ENCODE results near the gene FGF9.
A peak's percentile ranks its signal among the peaks of the same experiment; 100 is the strongest.

FGF9 gene

GRCh38 chr13:21748166-21748565 lies 77.3 kb downstream of the FGF9 start:
- Histone ChIP-seq H3K27me3 (ENCODE audit: control insufficient read depth in 1 of 2, insufficient read depth in 1 of 2, low read length in 2 of 2) (peaks cover 0 to 2% of the 10 kb centered on the region in 2 experiments), H4K8ac (ENCODE audit: low read length) (no peak overlapping the region), H3K79me1 (replicated peaks; ENCODE audit: low read length, poor library complexity, severe bottlenecking) (no peaks in the 10 kb centered on the region), H2BK120ac (ENCODE audit: low read depth, low read length) (no peak overlapping the region), H2BK15ac (ENCODE audit: low read depth, poor library complexity, severe bottlenecking) (no peak overlapping the region), H3K14ac (ENCODE audit: low read length in 2 of 2) (no peak overlapping the region), H3K4me3 (ENCODE audit: insufficient read depth in 1 of 2, low read depth in 1 of 2, low read length in 2 of 2) (no peak overlapping the region), H2AFZ (ENCODE audit: low read depth, low read length) (no peak overlapping the region), H4K91ac (ENCODE audit: low read length) (no peak overlapping the region), H3K23ac (ENCODE audit: low read length in 2 of 2) (no peak overlapping the region), H2BK5ac (ENCODE audit: low read depth, low read length, poor library complexity, severe bottlenecking) (no peak overlapping the region), H2BK12ac (ENCODE audit: low read length in 2 of 2) (no peak overlapping the region), H3K4me2 (ENCODE audit: low read length, poor library complexity, severe bottlenecking) (no peak overlapping the region), H2AK5ac (ENCODE audit: low read length, severe bottlenecking) (peak overlapping the region; percentile 7), H3K9me3 (ENCODE audit: control insufficient read depth, low read length) (no peaks in the 10 kb centered on the region), H3K36me3 (ENCODE audit: control insufficient read depth in 1 of 2, insufficient read depth in 2 of 2, low read depth in 1 of 2, low read length in 2 of 2) (no peaks in the 10 kb centered on the region), H3K9ac (ENCODE audit: low read length) (no peak overlapping the region), H3K4me1 (ENCODE audit: control insufficient read depth, insufficient read depth, low read depth, low read length) (peaks cover 4% of the 10 kb centered on the region), H3K27ac (ENCODE audit: low read length, poor library complexity, severe bottlenecking) (peak overlapping the region; percentile 93), H3K4ac (ENCODE audit: low read depth in 1 of 2, low read length in 2 of 2) (no peak overlapping the region), H3K18ac (ENCODE audit: low read depth in 1 of 2, low read length in 2 of 2) (no peak overlapping the region)
- DNase-seq, result no peak
- 100% methylated on average over 1 of the region's 1 CpG for WGBS

DNA sequence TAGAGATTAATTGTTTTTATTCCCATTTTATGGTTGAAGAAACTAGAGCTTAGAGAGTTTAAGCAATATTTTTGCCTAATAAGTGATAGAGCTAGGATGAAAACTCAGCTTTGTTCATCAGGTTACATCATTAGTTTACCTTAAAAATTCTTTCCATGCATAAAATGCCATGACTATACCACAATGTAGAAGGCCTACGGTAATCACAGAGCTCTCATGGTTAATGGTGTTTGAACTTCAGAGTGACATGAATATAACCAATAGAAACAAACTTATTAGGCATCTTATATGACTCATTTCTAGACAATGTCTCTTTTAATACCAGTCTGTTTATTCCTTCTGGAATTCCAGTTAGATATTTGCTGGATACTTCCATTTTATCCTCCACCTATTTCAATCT lies 78.5 kb downstream of the FGF9 start:
- Histone ChIP-seq H2AK5ac (ENCODE audit: low read length, severe bottlenecking) (no peak overlapping the region), H3K27me3 (ENCODE audit: control insufficient read depth in 1 of 2, insufficient read depth in 1 of 2, low read length in 2 of 2) (peaks cover 0 to 2% of the 10 kb centered on the region in 2 experiments), H3K23ac (ENCODE audit: low read length in 2 of 2) (no peak overlapping the region), H3K4me1 (ENCODE audit: control insufficient read depth, insufficient read depth, low read depth, low read length) (peaks cover 4% of the 10 kb centered on the region), H2BK12ac (ENCODE audit: low read length in 2 of 2) (no peak overlapping the region), H3K4me3 (ENCODE audit: insufficient read depth in 1 of 2, low read depth in 1 of 2, low read length in 2 of 2) (no peak overlapping the region), H3K9me3 (ENCODE audit: control insufficient read depth, low read length) (no peaks in the 10 kb centered on the region), H3K4ac (ENCODE audit: low read depth in 1 of 2, low read length in 2 of 2) (no peak overlapping the region), H3K36me3 (ENCODE audit: control insufficient read depth in 1 of 2, insufficient read depth in 2 of 2, low read depth in 1 of 2, low read length in 2 of 2) (no peaks in the 10 kb centered on the region), H2BK5ac (ENCODE audit: low read depth, low read length, poor library complexity, severe bottlenecking) (no peak overlapping the region), H4K91ac (ENCODE audit: low read length) (no peak overlapping the region), H2AFZ (ENCODE audit: low read depth, low read length) (no peak overlapping the region), H3K27ac (ENCODE audit: low read length, poor library complexity, severe bottlenecking) (peak overlapping the region; percentile 93), H3K79me1 (replicated peaks; ENCODE audit: low read length, poor library complexity, severe bottlenecking) (no peaks in the 10 kb centered on the region), H3K18ac (ENCODE audit: low read depth in 1 of 2, low read length in 2 of 2) (no peak overlapping the region), H2BK120ac (ENCODE audit: low read depth, low read length) (no peak overlapping the region), H3K14ac (ENCODE audit: low read length in 2 of 2) (no peak overlapping the region), H2BK15ac (ENCODE audit: low read depth, poor library complexity, severe bottlenecking) (no peak overlapping the region), H3K9ac (ENCODE audit: low read length) (no peak overlapping the region), H3K4me2 (ENCODE audit: low read length, poor library complexity, severe bottlenecking) (no peak overlapping the region), H4K8ac (ENCODE audit: low read length) (no peak overlapping the region)
- peak; percentile 62 for DNase-seq
- no CpG with 5 or more reads among the region's 1 CpG for WGBS

DNA sequence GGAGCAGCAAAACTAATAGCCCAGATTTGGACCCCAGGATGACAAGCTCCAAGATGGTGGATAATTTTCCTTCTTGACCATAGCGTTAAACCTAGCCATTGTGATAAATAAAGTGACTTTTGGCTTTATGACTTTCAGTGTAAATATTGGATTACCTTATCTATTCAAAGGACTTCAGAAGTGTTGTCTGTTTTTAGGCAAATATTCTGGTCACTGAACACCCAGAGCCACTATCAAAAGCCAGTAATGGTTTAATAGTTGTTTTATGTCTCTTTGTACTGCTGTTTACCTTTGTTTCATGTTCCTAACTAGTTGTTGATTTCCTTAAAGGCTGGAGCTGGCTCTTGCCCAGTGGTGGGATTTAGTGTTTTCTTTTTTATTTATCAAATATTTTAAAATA lies 81.6 kb downstream of the FGF9 start:
- Histone ChIP-seq H2AK5ac (ENCODE audit: low read length, severe bottlenecking) (no peak overlapping the region), H3K4ac (ENCODE audit: low read depth in 1 of 2, low read length in 2 of 2) (no peak overlapping the region), H3K4me2 (ENCODE audit: low read length, poor library complexity, severe bottlenecking) (no peak overlapping the region), H3K79me1 (replicated peaks; ENCODE audit: low read length, poor library complexity, severe bottlenecking) (no peaks in the 10 kb centered on the region), H3K9me3 (ENCODE audit: control insufficient read depth, low read length) (no peaks in the 10 kb centered on the region), H3K18ac (ENCODE audit: low read depth in 1 of 2, low read length in 2 of 2) (no peak overlapping the region), H3K27ac (ENCODE audit: low read length, poor library complexity, severe bottlenecking) (no peak overlapping the region), H3K23ac (ENCODE audit: low read length in 2 of 2) (no peak overlapping the region), H2BK5ac (ENCODE audit: low read depth, low read length, poor library complexity, severe bottlenecking) (no peak overlapping the region), H3K4me1 (ENCODE audit: control insufficient read depth, insufficient read depth, low read depth, low read length) (peaks cover 8% of the 10 kb centered on the region), H2BK120ac (ENCODE audit: low read depth, low read length) (no peak overlapping the region), H2BK15ac (ENCODE audit: low read depth, poor library complexity, severe bottlenecking) (no peak overlapping the region), H4K91ac (ENCODE audit: low read length) (no peak overlapping the region), H4K8ac (ENCODE audit: low read length) (no peak overlapping the region), H3K9ac (ENCODE audit: low read length) (no peak overlapping the region), H2BK12ac (ENCODE audit: low read length in 2 of 2) (no peak overlapping the region), H3K36me3 (ENCODE audit: control insufficient read depth in 1 of 2, insufficient read depth in 2 of 2, low read depth in 1 of 2, low read length in 2 of 2) (no peaks in the 10 kb centered on the region), H3K14ac (ENCODE audit: low read length in 2 of 2) (no peak overlapping the region), H3K4me3 (ENCODE audit: insufficient read depth in 1 of 2, low read depth in 1 of 2, low read length in 2 of 2) (no peak overlapping the region), H3K27me3 (ENCODE audit: control insufficient read depth in 1 of 2, insufficient read depth in 1 of 2, low read length in 2 of 2) (no peaks in the 10 kb centered on the region), H2AFZ (ENCODE audit: low read depth, low read length) (no peak overlapping the region)
- 80% methylated on average over 1 of the region's 1 CpG for WGBS
- DNase-seq, result no peak

DNA sequence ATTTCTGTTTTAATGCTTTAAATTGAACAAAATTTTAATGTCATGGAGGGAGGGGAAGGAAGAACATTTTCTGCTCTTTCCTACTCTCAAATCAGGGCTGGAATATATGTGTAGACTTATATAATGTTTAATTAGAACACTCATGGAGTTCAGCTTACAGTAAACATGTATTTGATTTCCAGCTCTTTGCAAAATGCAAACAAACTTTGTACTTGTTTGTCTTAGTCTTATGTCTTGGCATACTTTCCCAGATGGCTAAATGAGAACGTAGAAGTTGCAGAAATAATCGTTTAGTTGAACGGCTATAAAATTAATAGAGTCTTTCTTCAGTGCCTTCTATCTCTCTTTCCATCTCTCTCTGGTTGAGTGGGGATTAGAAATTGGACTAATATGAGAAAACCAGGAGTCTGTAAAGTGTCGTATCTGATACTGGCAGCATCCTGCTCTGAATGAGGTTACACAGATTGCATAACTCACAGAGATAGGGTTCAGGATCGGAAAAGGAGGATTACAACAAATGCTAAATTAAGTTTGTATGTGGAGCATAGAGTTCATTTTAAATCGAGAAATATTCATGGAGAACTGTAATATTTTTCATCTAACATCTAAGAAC lies 82.3 kb downstream of the FGF9 start:
- no peak overlapping the region for H4K91ac ChIP-seq (ENCODE audit: low read length)
- no peak overlapping the region for H2BK12ac ChIP-seq (ENCODE audit: low read length in 2 of 2)
- H4K8ac ChIP-seq (ENCODE audit: low read length), result no peak overlapping the region
- H3K4me3 ChIP-seq (ENCODE audit: insufficient read depth in 1 of 2, low read depth in 1 of 2, low read length in 2 of 2), result no peak overlapping the region
- H3K14ac ChIP-seq (ENCODE audit: low read length in 2 of 2), result no peak overlapping the region
- H3K4ac ChIP-seq (ENCODE audit: low read depth in 1 of 2, low read length in 2 of 2), result no peak overlapping the region
- no peak overlapping the region for H3K4me2 ChIP-seq (ENCODE audit: low read length, poor library complexity, severe bottlenecking)
- no peak overlapping the region for H2BK5ac ChIP-seq (ENCODE audit: low read depth, low read length, poor library complexity, severe bottlenecking)
- no peaks in the 10 kb centered on the region for H3K79me1 ChIP-seq (replicated peaks; ENCODE audit: low read length, poor library complexity, severe bottlenecking)
- H2AK5ac ChIP-seq (ENCODE audit: low read length, severe bottlenecking), result no peak overlapping the region
- H3K4me1 ChIP-seq (ENCODE audit: control insufficient read depth, insufficient read depth, low read depth, low read length), result peaks cover 7% of the 10 kb centered on the region
- H3K27me3 ChIP-seq (ENCODE audit: control insufficient read depth in 1 of 2, insufficient read depth in 1 of 2, low read length in 2 of 2), result no peaks in the 10 kb centered on the region
- H3K27ac ChIP-seq (ENCODE audit: low read length, poor library complexity, severe bottlenecking), result no peak overlapping the region
- H3K9ac ChIP-seq (ENCODE audit: low read length), result no peak overlapping the region
- H3K36me3 ChIP-seq (ENCODE audit: control insufficient read depth in 1 of 2, insufficient read depth in 2 of 2, low read depth in 1 of 2, low read length in 2 of 2), result no peaks in the 10 kb centered on the region
- no peak overlapping the region for H2BK15ac ChIP-seq (ENCODE audit: low read depth, poor library complexity, severe bottlenecking)
- DNase-seq, result no peak
- no peak overlapping the region for H2AFZ ChIP-seq (ENCODE audit: low read depth, low read length)
- no peak overlapping the region for H2BK120ac ChIP-seq (ENCODE audit: low read depth, low read length)
- no peaks in the 10 kb centered on the region for H3K9me3 ChIP-seq (ENCODE audit: control insufficient read depth, low read length)
- no peak overlapping the region for H3K18ac ChIP-seq (ENCODE audit: low read depth in 1 of 2, low read length in 2 of 2)
- 59% methylated on average over 1 of the region's 6 CpGs for WGBS
- no peak overlapping the region for H3K23ac ChIP-seq (ENCODE audit: low read length in 2 of 2)

Measured in mesenchymal stem cell (in vitro differentiated cells and primary cell).